NCI-H1092 (cell line): ENCODE data around the gene CCNY.
A peak's percentile ranks its signal among the peaks of the same experiment; 100 is the strongest.
"Not testable (repeated sequence)": the region's sequence is repeated elsewhere in the genome, so short reads cannot be mapped to it uniquely, and the experiment has no call there.

Experiments used
- DNase-seq: peaks from one replicate; lab custom pipeline; 2025; lab: John Stamatoyannopoulos, UW

The CCNY gene

GRCh38 chr10:35336084-35336831, at the start of gene CCNY:
CCNY (plus strand) TSS chr10:35336509; CDS start chr10:35337054, 545 bp downstream.
- peak; percentile 23 for DNase-seq

GRCh38 chr10:35289198-35289597, 47.1 kb upstream of the CCNY start:
- no peak for DNase-seq

GRCh38 chr10:35294506-35294905, 41.8 kb upstream of the CCNY start:
- DNase-seq, result no peak

- no peak for DNase-seq
Observed at GRCh38 chr10:35299016-35299415, 37.3 kb upstream of the CCNY start.

GRCh38 chr10:35300063-35300699, 36.1 kb upstream of the CCNY start:
- DNase-seq, result no peak

GRCh38 chr10:35304649-35305048, 31.7 kb upstream of the CCNY start:
- DNase-seq, result no peak

GRCh38 chr10:35306852-35307251, 29.5 kb upstream of the CCNY start:
- no peak for DNase-seq

GRCh38 chr10:35307297-35307696, 29.0 kb upstream of the CCNY start:
- no peak for DNase-seq

GRCh38 chr10:35308809-35309208, 27.5 kb upstream of the CCNY start:
- DNase-seq, result no peak

- not testable (repeated sequence) for DNase-seq
Observed at GRCh38 chr10:35314142-35314541, 22.2 kb upstream of the CCNY start.

GRCh38 chr10:35315235-35315634, 21.1 kb upstream of the CCNY start:
- DNase-seq, result not testable (repeated sequence)

- DNase-seq, result no peak
Observed at GRCh38 chr10:35316218-35316967, 19.9 kb upstream of the CCNY start.

- no peak for DNase-seq
Observed at GRCh38 chr10:35318551-35318950, 17.8 kb upstream of the CCNY start.

- DNase-seq, result no peak
Observed at GRCh38 chr10:35320341-35320740, 16.0 kb upstream of the CCNY start.

GRCh38 chr10:35322636-35323035, 13.7 kb upstream of the CCNY start:
- no peak for DNase-seq

- DNase-seq, result no peak
Observed at GRCh38 chr10:35324196-35324595, 12.1 kb upstream of the CCNY start.

GRCh38 chr10:35326466-35327235, 9.7 kb upstream of the CCNY start:
- no peak for DNase-seq

GRCh38 chr10:35327790-35328403, 8.4 kb upstream of the CCNY start:
- no peak for DNase-seq

- no peak for DNase-seq
Observed at GRCh38 chr10:35328404-35329037, 7.8 kb upstream of the CCNY start.

- DNase-seq, result no peak
Observed at GRCh38 chr10:35329520-35329919, 6.8 kb upstream of the CCNY start.
